ENCODE measurements around the gene USP8.

GRCh38 chr15:50549326-50549725 is 125.1 kb downstream of the USP8 start:
- TF ChIP-seq POLR2A (IDR thresholded peaks at IDR 0.05; ENCODE audit: low read length) (no peak), CTCF (IDR thresholded peaks at IDR 0.05) (no peak), SMC3 (IDR thresholded peaks at IDR 0.05) (no peak), HOXA7 (CRISPR knock-in tag; IDR thresholded peaks at IDR 0.05) (no peak), NR3C1 (IDR thresholded peaks at IDR 0.05) (no peak), CBX8 (IDR thresholded peaks at IDR 0.05) (no peak), REST (IDR thresholded peaks at IDR 0.05) (no peak), PHF8 (IDR thresholded peaks at IDR 0.05; ENCODE audit: borderline replicate concordance, low read depth) (no peak), CHD2 (IDR thresholded peaks at IDR 0.05; ENCODE audit: low read length, partially characterized antibody) (no peak), RFX5 (IDR thresholded peaks at IDR 0.05) (no peak)
